HL-60 (cell line): ENCODE results near the gene STAT5B.

Source experiments
- GABPA ChIP-seq: IDR thresholded peaks from 2 replicates; pipeline ENCODE4 v1.6.1; 2012; ENCODE audit warnings: low read depth
- POLR2AphosphoS5 ChIP-seq: IDR thresholded peaks from 2 replicates; pipeline ENCODE4 v1.6.1; 2012; ENCODE audit warnings: low read depth

- no peak for TF ChIP-seq POLR2AphosphoS5
- no peak for TF ChIP-seq GABPA
Observed at GRCh38 chr17:42281571-42282096, 5.4 kb upstream of the STAT5B start.
